ENCODE measurements around the gene CCDC59.
A peak's percentile ranks its signal among the peaks of the same experiment; 100 is the strongest.
"Not testable (repeated sequence)": the region's sequence is repeated elsewhere in the genome, so short reads cannot be mapped to it uniquely, and the experiment has no call there.

The CCDC59 gene

GRCh38 chr12:82358200-82359114 is at the start of gene CCDC59, which contains the start of gene METTL25:
Gene CCDC59, minus strand, starts transcription at chr12:82358387. Its CDS starts 11 bp downstream, at chr12:82358376.
Gene METTL25, plus strand, starts transcription at chr12:82358529. Its CDS starts 37 bp downstream, at chr12:82358566.
- peak; percentile 93 for DNase-seq (ENCODE audit: low read depth, low spot score)

GRCh38 chr12:82407481-82407880 is 49.3 kb upstream of the CCDC59 start:
- no peak for DNase-seq (ENCODE audit: low read depth, low spot score)

- DNase-seq (ENCODE audit: low read depth, low spot score): no peak
Observed at GRCh38 chr12:82406651-82407050, 48.5 kb upstream of the CCDC59 start.

- DNase-seq (ENCODE audit: low read depth, low spot score): no peak
Observed at GRCh38 chr12:82400819-82401218, 42.6 kb upstream of the CCDC59 start.

GRCh38 chr12:82398879-82399278 is 40.7 kb upstream of the CCDC59 start:
- no peak for DNase-seq (ENCODE audit: low read depth, low spot score)

- no peak for DNase-seq (ENCODE audit: low read depth, low spot score)
Observed at GRCh38 chr12:82383930-82384552, 25.9 kb upstream of the CCDC59 start.

GRCh38 chr12:82378997-82379396 is 20.8 kb upstream of the CCDC59 start:
- no peak for DNase-seq (ENCODE audit: low read depth, low spot score)

- no peak for DNase-seq (ENCODE audit: low read depth, low spot score)
Observed at GRCh38 chr12:82375201-82375600, 17.0 kb upstream of the CCDC59 start.

- DNase-seq (ENCODE audit: low read depth, low spot score): no peak
Observed at GRCh38 chr12:82366197-82366596, 8.0 kb upstream of the CCDC59 start.

- DNase-seq (ENCODE audit: low read depth, low spot score): no peak
Observed at GRCh38 chr12:82363990-82364389, 5.8 kb upstream of the CCDC59 start.

GRCh38 chr12:82361461-82361915 is 3.3 kb upstream of the CCDC59 start:
- no peak for DNase-seq (ENCODE audit: low read depth, low spot score)

- not testable (repeated sequence) for DNase-seq (ENCODE audit: low read depth, low spot score)
Observed at GRCh38 chr12:82360834-82361233, 2.6 kb upstream of the CCDC59 start.

GRCh38 chr12:82359115-82359478 is 910 bp upstream of the CCDC59 start:
- no peak for DNase-seq (ENCODE audit: low read depth, low spot score)

GRCh38 chr12:82357845-82358199 is 365 bp downstream of the CCDC59 start:
- DNase-seq (ENCODE audit: low read depth, low spot score): no peak

GRCh38 chr12:82357340-82357739 is 847 bp downstream of the CCDC59 start:
- DNase-seq (ENCODE audit: low read depth, low spot score): no peak

- no peak for DNase-seq (ENCODE audit: low read depth, low spot score)
Observed at GRCh38 chr12:82351390-82351789, 6.8 kb downstream of the CCDC59 start.

GRCh38 chr12:82350161-82350560 is 8.0 kb downstream of the CCDC59 start:
- DNase-seq (ENCODE audit: low read depth, low spot score): no peak

GRCh38 chr12:82329508-82329907 is 28.7 kb downstream of the CCDC59 start:
- DNase-seq (ENCODE audit: low read depth, low spot score): no peak

GRCh38 chr12:82327861-82328260 is 30.3 kb downstream of the CCDC59 start:
- no peak for DNase-seq (ENCODE audit: low read depth, low spot score)

- peak; percentile 4 for DNase-seq (ENCODE audit: low read depth, low spot score)
Observed at GRCh38 chr12:82326905-82327503, 31.2 kb downstream of the CCDC59 start.

- no peak for DNase-seq (ENCODE audit: low read depth, low spot score)
Observed at GRCh38 chr12:82325540-82326336, 32.4 kb downstream of the CCDC59 start.

- DNase-seq (ENCODE audit: low read depth, low spot score): no peak
Observed at GRCh38 chr12:82319276-82319675, 38.9 kb downstream of the CCDC59 start.
